Suprapubic skin (tissue), 4 donors: ENCODE measurements around the gene AP4B1. TPM values are rescaled to one million over a fixed set of nuclear protein-coding genes. Genes with fewer than 3 reads are reported as not detected.

ENCODE experiments used
- DNase-seq, 2 donors: peaks; one replicate each; pipeline ENCODE4 v3.0.0-alpha.2; 2019; ENCODE audit warnings: low spot score in 2 of 2
- H3K27ac ChIP-seq: fragments of 200-600 bp; sonication (generic); one replicate; pipeline ENCODE4 v1.5.1; 2019
- H3K27me3 ChIP-seq: fragments of 200-600 bp; sonication (generic); one replicate; pipeline ENCODE4 v1.5.1; 2019
- H3K36me3 ChIP-seq: fragments of 200-600 bp; sonication (generic); one replicate; pipeline ENCODE4 v1.5.1; 2019
- H3K4me1 ChIP-seq: fragments of 200-600 bp; sonication (generic); one replicate; pipeline ENCODE4 v1.5.1; 2019
- H3K4me3 ChIP-seq: fragments of 200-600 bp; sonication (generic); one replicate; pipeline ENCODE4 v1.5.1; 2019; ENCODE audit warnings: mild to moderate bottlenecking
- H3K9me3 ChIP-seq: fragments of 200-600 bp; sonication (generic); one replicate; pipeline ENCODE4 v1.5.1; 2019
- EP300 ChIP-seq: sonication (generic); formaldehyde crosslinking; IDR thresholded peaks from one replicate; pipeline ENCODE4 v1.6.1; 2017; ENCODE audit warnings: antibody characterized with exemption
- POLR2A ChIP-seq, 2 donors: fragments of 450-650 bp; IDR thresholded peaks; one replicate each; pipeline ENCODE4 v1.6.1; 2017; ENCODE audit warnings: antibody characterized with exemption in 2 of 2, mild to moderate bottlenecking in 2 of 2, moderate library complexity in 2 of 2
- POLR2AphosphoS5 ChIP-seq, 3 donors: sonication (generic); formaldehyde crosslinking; IDR thresholded peaks; one replicate each; pipeline ENCODE4 v1.6.1; 2017; ENCODE audit warnings: antibody characterized with exemption in 3 of 3
- WGBS: methylation state at CpG from one replicate; pipeline ENCODE4 v1.1.5; 2018; 5-methylcytosine and 5-hydroxymethylcytosine counted together
- total RNA-seq, 4 donors: library from RNA; depleted of rRNA; stranded (reverse); fragments of >200 nt; gene quantifications; one replicate each; pipeline ENCODE4 v1.1.0, GENCODE V29; 2016
- TF ChIP-seq, protein P1 (sequence below), 2 donors: fragments of 200-600 bp in 1 of 2; fragments of 450-650 bp in 1 of 2; sonication (generic) in 1 of 2; IDR thresholded peaks; one replicate each; pipeline ENCODE4 v1.5.1; 2016 to 2019; ENCODE audit warnings: antibody characterized with exemption in 2 of 2, mild to moderate bottlenecking in 1 of 2, moderate library complexity in 1 of 2

The AP4B1 gene
- total RNA-seq, 4 donors from 2014 or later: 10.9 to 34.0 (median 12.2) TPM

DNA sequence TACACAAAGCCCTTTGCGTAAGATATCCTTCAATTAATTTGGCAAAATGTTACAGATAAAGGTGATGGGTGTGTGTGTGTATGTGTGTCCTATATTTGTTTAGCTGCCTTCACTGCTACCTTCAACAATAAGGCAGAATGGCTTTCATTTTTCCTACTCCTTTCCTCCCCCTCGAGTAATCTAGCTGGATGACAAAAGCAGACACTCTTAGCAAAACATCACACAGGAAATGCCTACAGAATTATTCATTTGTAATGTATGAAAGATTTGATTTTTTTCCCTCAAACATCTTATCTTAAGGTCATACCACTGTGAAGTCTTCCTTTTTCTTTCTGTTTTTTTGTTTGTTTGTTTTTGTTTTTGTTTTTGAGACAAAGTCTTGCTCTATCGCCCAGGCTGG, 43.7 kb downstream of the AP4B1 start:
- 68% methylated on average over 3 of the region's 3 CpGs for WGBS
- Histone ChIP-seq H3K9me3 (no peaks in the 10 kb centered on the region), H3K27ac (no peak overlapping the region), H3K36me3 (no peaks in the 10 kb centered on the region), H3K4me1 (peaks cover 3% of the 10 kb centered on the region), H3K4me3 (no peak overlapping the region), H3K27me3 (no peaks in the 10 kb centered on the region)
- TF ChIP-seq POLR2AphosphoS5 (IDR thresholded peaks at IDR 0.05) (no peak), POLR2A (IDR thresholded peaks at IDR 0.05) (no peak), EP300 (no peak)
- TF ChIP-seq, protein P1, sequence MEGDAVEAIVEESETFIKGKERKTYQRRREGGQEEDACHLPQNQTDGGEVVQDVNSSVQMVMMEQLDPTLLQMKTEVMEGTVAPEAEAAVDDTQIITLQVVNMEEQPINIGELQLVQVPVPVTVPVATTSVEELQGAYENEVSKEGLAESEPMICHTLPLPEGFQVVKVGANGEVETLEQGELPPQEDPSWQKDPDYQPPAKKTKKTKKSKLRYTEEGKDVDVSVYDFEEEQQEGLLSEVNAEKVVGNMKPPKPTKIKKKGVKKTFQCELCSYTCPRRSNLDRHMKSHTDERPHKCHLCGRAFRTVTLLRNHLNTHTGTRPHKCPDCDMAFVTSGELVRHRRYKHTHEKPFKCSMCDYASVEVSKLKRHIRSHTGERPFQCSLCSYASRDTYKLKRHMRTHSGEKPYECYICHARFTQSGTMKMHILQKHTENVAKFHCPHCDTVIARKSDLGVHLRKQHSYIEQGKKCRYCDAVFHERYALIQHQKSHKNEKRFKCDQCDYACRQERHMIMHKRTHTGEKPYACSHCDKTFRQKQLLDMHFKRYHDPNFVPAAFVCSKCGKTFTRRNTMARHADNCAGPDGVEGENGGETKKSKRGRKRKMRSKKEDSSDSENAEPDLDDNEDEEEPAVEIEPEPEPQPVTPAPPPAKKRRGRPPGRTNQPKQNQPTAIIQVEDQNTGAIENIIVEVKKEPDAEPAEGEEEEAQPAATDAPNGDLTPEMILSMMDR (IDR thresholded peaks at IDR 0.05): no peak
- no peak for DNase-seq

- no peak for DNase-seq
- 46% methylated on average over 3 of the region's 3 CpGs for WGBS
- Histone ChIP-seq H3K27me3 (no peaks in the 10 kb centered on the region), H3K4me3 (no peak overlapping the region), H3K27ac (no peak overlapping the region), H3K36me3 (no peaks in the 10 kb centered on the region), H3K4me1 (peaks cover 3% of the 10 kb centered on the region), H3K9me3 (no peaks in the 10 kb centered on the region)
- TF ChIP-seq EP300 (no peak), POLR2AphosphoS5 (IDR thresholded peaks at IDR 0.05) (no peak), POLR2A (IDR thresholded peaks at IDR 0.05) (no peak)
- TF ChIP-seq, protein P1 (IDR thresholded peaks at IDR 0.05): no peak
Measured at GRCh38 chr1:113859478-113860175, 45.0 kb downstream of the AP4B1 start.

GRCh38 chr1:113858982-113859381, 45.6 kb downstream of the AP4B1 start:
- TF ChIP-seq POLR2AphosphoS5 (IDR thresholded peaks at IDR 0.05) (no peak), POLR2A (IDR thresholded peaks at IDR 0.05) (no peak), EP300 (no peak)
- TF ChIP-seq, protein P1 (IDR thresholded peaks at IDR 0.05): no peak
- WGBS: 54% methylated on average over 1 of the region's 1 CpG

DNA sequence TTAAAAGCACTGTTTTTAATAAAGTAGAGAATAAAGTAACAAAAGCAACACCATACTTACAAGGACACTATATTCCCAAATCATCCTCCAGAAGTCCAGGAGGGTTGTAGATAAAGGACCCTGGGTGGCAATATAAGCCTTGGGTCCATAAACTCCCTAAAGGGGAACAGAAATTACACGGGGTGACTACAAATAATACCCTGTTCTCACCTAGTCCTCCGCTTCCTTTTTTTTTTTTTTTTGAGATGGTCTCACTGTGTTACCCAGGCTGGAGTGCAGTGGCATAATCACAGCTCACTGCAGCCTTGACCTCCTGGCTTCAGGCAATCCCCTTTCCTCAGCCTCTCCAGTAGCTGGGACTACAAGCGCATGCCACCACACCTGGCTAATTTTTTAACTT, 46.2 kb downstream of the AP4B1 start:
- Histone ChIP-seq H3K27ac (no peak overlapping the region), H3K9me3 (no peaks in the 10 kb centered on the region), H3K27me3 (no peaks in the 10 kb centered on the region), H3K36me3 (no peaks in the 10 kb centered on the region), H3K4me3 (no peak overlapping the region), H3K4me1 (peaks cover 3% of the 10 kb centered on the region)
- TF ChIP-seq POLR2AphosphoS5 (IDR thresholded peaks at IDR 0.05): no peak
- TF ChIP-seq, protein P1 (IDR thresholded peaks at IDR 0.05): no peak
- no peak for TF ChIP-seq POLR2A (IDR thresholded peaks at IDR 0.05)
- no peak for TF ChIP-seq EP300
- 84% methylated on average over 3 of the region's 3 CpGs for WGBS
- no peak for DNase-seq

More at GRCh38 chr1:113858982-113859381, 45.6 kb downstream of the AP4B1 start:
- no peak for DNase-seq
- no peak overlapping the region for H3K4me3 ChIP-seq
- H3K9me3 ChIP-seq: no peaks in the 10 kb centered on the region
- no peaks in the 10 kb centered on the region for H3K36me3 ChIP-seq
- H3K27ac ChIP-seq: no peak overlapping the region
- H3K4me1 ChIP-seq: peaks cover 3% of the 10 kb centered on the region
- H3K27me3 ChIP-seq: no peaks in the 10 kb centered on the region

DNA sequence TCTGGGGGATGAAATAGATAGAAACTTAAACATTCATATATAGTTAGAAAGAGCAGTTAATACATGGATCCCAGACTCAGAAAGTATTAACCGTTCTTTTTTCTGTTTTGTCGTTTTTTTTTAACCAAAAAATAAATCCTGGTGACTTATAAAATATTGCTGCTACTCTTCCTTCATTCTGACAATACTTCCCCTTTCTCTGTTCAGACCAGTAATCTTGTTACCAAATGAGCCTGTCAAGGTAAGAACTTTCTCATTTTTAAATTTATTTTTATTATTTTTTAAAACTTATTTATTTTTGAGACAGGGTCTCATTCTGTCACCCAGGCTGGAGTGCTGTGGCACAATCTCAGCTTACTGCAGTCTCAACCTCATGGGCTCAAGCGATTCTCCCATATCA, 46.8 kb downstream of the AP4B1 start:
- H3K4me1 ChIP-seq: peaks cover 3% of the 10 kb centered on the region
- TF ChIP-seq, protein P1 (IDR thresholded peaks at IDR 0.05): no peak
- TF ChIP-seq POLR2A (IDR thresholded peaks at IDR 0.05): no peak
- TF ChIP-seq EP300: no peak
- no peak for TF ChIP-seq POLR2AphosphoS5 (IDR thresholded peaks at IDR 0.05)
- WGBS: 76% methylated on average over 3 of the region's 3 CpGs

More for the DNA sequence above, 46.8 kb downstream of the AP4B1 start:
- Histone ChIP-seq H3K27me3 (no peaks in the 10 kb centered on the region), H3K9me3 (no peaks in the 10 kb centered on the region), H3K4me3 (no peak overlapping the region), H3K36me3 (no peaks in the 10 kb centered on the region), H3K27ac (no peak overlapping the region)
- no peak for DNase-seq
